Nephron (organoid): ENCODE data around the gene ADISSP.
A peak's percentile ranks its signal among the peaks of the same experiment; 100 is the strongest.

ENCODE experiments used
- H3K27ac Mint-ChIP-seq, 3 experiments: 2 replicates each; pipeline ENCODE4 v1.8.0; 2020; ENCODE audit warnings: mixed read lengths in 3 of 3, mild to moderate bottlenecking in 2 of 3, moderate library complexity in 1 of 3
- H3K27me3 Mint-ChIP-seq: 2 replicates; pipeline ENCODE4 v1.8.0; 2021; ENCODE audit warnings: low read depth, mild to moderate bottlenecking, moderate library complexity, mixed read lengths
- H3K36me3 Mint-ChIP-seq: 2 replicates; pipeline ENCODE4 v1.8.0; 2020; ENCODE audit warnings: low read depth, mixed read lengths
- H3K4me1 Mint-ChIP-seq: 2 replicates; pipeline ENCODE4 v1.8.0; 2020; ENCODE audit warnings: mixed read lengths
- H3K4me3 Mint-ChIP-seq, 3 experiments: 2 replicates each; pipeline ENCODE4 v1.8.0; 2020; ENCODE audit warnings: mild to moderate bottlenecking in 3 of 3, mixed read lengths in 3 of 3, moderate library complexity in 2 of 3
- H3K9me3 Mint-ChIP-seq: 2 replicates; pipeline ENCODE4 v1.8.0; 2020; ENCODE audit warnings: mixed read lengths
- TF ChIP-seq, protein P1 (sequence below), 3 experiments: fragments of 200-600 bp; sonication (generic); IDR thresholded peaks; one replicate each; pipeline ENCODE4 v1.5.0; 2021; ENCODE audit warnings: antibody characterized with exemption in 3 of 3; ENCODE audit not compliant: unreplicated experiment in 3 of 3

The ADISSP gene

DNA sequence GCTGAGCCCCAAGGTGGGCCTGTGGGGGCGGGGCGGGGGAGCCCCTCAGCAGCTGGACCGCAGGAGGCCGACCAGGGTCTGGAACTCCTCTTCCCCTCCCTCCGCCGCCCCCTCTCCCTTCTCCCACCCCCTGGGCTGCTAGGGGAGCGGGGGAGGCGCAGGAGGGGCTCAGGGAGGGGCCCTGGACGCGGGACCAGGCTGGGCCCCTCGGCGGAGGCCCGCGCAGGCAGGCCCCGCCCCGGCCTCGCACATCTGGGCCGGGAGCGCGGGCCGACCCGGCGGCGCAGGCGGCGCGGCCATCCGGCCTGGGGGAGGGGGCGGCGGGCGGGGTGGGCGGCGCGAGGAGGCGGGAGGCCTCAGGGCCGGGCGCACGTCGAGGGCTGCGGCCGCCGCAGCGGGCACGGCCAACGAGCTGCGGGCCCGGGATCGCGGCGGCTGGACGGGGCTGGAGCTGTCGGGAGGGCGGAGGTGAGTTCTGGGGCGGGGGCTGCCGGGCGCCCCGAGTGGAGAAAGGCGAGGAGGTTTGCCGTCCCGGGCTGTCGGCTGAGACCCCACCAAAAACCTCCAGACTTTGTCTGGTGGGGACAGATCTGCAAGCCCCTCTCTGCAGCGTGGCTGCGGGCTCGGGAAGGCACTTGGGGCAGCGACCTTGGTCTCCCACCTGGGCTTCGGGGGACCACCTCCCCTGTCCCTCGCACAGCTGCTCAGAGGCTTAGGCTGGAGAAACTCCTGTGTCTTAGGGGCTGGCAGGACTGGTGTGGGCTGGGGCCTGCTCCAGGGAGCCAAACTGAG lies 35.0 kb downstream of the ADISSP start, which contains the start of gene HSPA12B:
TSS of gene HSPA12B (plus strand) at position 359 of the 792 bp plus-strand sequence. CDS start 5,990 bp downstream, outside the sequence.
- Mint-ChIP-seq H3K4me3 (peak within 1 kb of the TSS; percentile 77 to 81 (median 79)), H3K36me3 (peaks cover 3% of the 10 kb centered on the region), H3K27ac (peak within 1 kb of the TSS; percentile 43 to 79 (median 62)), H3K27me3 (peaks cover 14% of the 10 kb centered on the region), H3K4me1 (peaks cover 40% of the 10 kb centered on the region), H3K9me3 (no peaks in the 10 kb centered on the region)
- TF ChIP-seq, protein P1, sequence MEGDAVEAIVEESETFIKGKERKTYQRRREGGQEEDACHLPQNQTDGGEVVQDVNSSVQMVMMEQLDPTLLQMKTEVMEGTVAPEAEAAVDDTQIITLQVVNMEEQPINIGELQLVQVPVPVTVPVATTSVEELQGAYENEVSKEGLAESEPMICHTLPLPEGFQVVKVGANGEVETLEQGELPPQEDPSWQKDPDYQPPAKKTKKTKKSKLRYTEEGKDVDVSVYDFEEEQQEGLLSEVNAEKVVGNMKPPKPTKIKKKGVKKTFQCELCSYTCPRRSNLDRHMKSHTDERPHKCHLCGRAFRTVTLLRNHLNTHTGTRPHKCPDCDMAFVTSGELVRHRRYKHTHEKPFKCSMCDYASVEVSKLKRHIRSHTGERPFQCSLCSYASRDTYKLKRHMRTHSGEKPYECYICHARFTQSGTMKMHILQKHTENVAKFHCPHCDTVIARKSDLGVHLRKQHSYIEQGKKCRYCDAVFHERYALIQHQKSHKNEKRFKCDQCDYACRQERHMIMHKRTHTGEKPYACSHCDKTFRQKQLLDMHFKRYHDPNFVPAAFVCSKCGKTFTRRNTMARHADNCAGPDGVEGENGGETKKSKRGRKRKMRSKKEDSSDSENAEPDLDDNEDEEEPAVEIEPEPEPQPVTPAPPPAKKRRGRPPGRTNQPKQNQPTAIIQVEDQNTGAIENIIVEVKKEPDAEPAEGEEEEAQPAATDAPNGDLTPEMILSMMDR (IDR thresholded peaks at IDR 0.05; ENCODE audit: unreplicated experiment in 3 of 3) = no peak

DNA sequence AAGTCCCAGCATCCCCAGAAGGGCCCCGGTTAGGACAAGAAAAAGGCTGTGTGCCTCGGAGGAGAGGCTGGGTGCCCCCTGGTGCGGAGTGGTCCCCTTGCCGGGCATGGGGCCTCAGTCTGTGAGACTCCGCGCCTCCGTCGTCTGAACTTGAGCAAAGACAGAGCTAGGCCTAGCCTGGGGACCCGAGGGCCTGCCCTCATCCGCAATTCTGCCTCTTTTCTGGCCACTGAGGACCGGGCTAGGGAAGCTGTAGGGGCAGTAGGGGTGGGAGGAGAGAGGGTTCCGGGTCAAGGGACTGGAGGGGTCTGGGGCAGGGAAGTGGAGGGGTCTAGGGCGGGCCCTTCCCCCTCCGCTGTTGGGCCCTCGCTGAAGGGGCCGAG lies 35.6 kb downstream of the ADISSP start:
- no peaks in the 10 kb centered on the region for H3K9me3 Mint-ChIP-seq
- H3K4me3 Mint-ChIP-seq = peak overlapping the region in 2 of 3 experiments; percentile 57 to 60
- H3K36me3 Mint-ChIP-seq = peaks cover 3% of the 10 kb centered on the region
- H3K27ac Mint-ChIP-seq = peak overlapping the region; percentile 43 to 79 (median 62)
- peaks cover 41% of the 10 kb centered on the region for H3K4me1 Mint-ChIP-seq
- TF ChIP-seq, protein P1 (IDR thresholded peaks at IDR 0.05; ENCODE audit: unreplicated experiment in 3 of 3) = no peak
- peaks cover 14% of the 10 kb centered on the region for H3K27me3 Mint-ChIP-seq

DNA sequence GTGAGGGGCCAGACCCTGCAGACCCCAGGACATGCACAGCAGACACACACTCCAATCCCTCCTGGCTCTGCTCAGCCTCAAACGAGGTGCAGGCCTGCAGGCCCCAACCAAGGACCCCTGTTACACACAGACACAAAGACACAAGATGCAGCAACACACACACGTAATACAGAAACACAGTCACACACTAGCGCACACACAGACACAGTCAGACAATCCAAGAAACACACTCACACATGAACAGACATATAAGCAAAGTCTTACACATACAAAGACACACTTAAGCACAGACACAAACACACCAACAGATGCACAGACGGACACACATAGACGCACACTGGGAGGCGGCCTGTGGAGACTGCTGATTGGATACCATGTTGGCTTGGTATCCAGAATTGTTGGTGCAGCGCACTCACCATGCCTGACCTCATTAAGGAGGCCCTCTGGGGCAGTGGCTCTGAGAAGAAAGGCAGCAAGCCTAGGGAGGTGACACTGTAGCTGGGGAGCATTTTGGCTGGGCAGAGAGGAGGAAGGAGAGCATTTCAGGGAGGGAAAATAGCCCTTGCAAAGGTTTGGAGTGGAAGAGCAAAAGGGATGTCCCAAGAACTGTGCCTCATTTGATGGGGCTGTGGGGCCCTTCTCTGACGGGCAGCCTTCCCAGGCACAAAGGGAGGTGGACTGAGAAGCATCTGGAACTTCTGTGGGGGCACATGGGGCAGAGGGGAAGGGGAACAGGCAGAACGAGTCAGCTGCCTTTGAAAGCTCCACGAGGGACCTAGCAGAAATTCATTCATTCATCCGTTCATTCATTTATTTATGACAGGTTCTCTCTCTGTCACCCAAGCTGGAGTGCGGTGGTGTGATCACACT lies 36.5 kb downstream of the ADISSP start:
- H3K9me3 Mint-ChIP-seq = no peaks in the 10 kb centered on the region
- TF ChIP-seq, protein P1 (IDR thresholded peaks at IDR 0.05; ENCODE audit: unreplicated experiment in 3 of 3) = no peak
- H3K27me3 Mint-ChIP-seq = peaks cover 11% of the 10 kb centered on the region
- H3K36me3 Mint-ChIP-seq = no peaks in the 10 kb centered on the region
- H3K27ac Mint-ChIP-seq = peak overlapping the region; percentile 43 to 79 (median 62)
- peaks cover 42% of the 10 kb centered on the region for H3K4me1 Mint-ChIP-seq
- H3K4me3 Mint-ChIP-seq = peak overlapping the region; percentile 66 to 73 (median 68)

DNA sequence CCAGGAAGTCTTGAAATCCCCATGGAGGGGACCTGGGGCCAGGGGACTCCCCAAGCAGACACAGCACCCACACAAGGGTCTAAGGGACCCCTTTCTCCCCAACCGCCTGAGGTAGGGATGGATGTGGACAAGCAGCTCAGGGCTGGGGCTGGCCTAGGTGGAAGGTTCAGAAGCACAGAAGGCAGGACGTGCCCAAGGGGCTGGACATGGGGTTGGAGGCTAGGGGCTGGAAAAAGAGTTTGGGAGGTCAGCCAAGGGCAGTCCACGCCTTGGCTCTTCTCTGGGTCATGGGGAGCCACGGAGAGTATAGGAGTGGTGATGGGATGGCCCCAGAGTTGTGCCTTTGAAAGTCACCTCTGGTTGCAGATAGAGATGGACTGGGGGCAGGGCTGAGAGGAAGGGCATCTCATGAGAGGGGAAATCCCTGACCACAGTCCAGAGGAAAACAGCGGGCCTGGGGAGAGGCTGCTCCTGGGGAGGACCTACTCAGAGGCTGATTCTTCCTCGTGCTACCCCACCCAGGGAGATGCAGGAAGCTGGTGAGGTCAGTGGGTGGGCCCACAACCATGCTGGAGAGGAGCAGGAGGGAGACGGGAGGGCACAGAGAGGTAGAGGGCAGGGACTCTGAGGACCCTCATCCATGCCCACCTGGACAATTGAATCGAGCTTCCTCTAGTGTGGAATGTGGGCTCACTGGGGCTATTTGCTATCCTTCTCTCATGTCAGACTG lies 37.6 kb downstream of the ADISSP start:
- H3K27me3 Mint-ChIP-seq = peaks cover 11% of the 10 kb centered on the region
- TF ChIP-seq, protein P1 (IDR thresholded peaks at IDR 0.05; ENCODE audit: unreplicated experiment in 3 of 3) = no peak
- H3K4me1 Mint-ChIP-seq = peaks cover 39% of the 10 kb centered on the region
- peak overlapping the region in 1 of 3 experiments; percentile 11 for H3K4me3 Mint-ChIP-seq
- peak overlapping the region; percentile 1 to 65 (median 28) for H3K27ac Mint-ChIP-seq
- no peaks in the 10 kb centered on the region for H3K9me3 Mint-ChIP-seq
- no peaks in the 10 kb centered on the region for H3K36me3 Mint-ChIP-seq

DNA sequence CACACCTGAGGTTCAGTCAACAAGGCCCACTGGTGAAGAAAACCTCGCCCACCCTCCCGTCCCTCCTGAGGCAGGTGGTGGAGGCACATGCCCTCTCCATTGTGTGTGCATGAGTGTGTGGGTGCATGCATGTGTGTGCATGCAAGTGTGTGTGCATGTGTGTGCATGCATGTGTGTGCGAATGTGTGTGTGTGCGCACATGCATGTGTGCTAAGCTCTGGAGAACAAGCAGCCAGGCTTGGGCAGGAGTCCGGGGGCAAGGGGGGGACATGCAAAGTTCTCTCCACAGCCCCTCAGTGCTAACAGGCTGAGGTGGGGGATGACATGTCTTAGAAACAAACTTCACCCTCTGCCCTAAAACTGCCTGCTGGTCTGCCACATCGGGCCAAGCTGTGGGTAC lies 38.2 kb downstream of the ADISSP start:
- Mint-ChIP-seq H3K36me3 (no peaks in the 10 kb centered on the region), H3K4me1 (peaks cover 34% of the 10 kb centered on the region), H3K27ac (peak overlapping the region in 1 of 3 experiments; percentile 28), H3K9me3 (no peaks in the 10 kb centered on the region), H3K4me3 (no peak overlapping the region), H3K27me3 (peaks cover 11% of the 10 kb centered on the region)
- TF ChIP-seq, protein P1 (IDR thresholded peaks at IDR 0.05; ENCODE audit: unreplicated experiment in 3 of 3) = no peak
